GM12891 (cell line): ENCODE measurements around the gene PDE8A.

Experiments
- PAX5 ChIP-seq: IDR thresholded peaks from 2 replicates; pipeline ENCODE4 v1.6.1; 2011; ENCODE audit warnings: low read length, moderate library complexity, mild to moderate bottlenecking; ENCODE audit not compliant: insufficient read depth, severe bottlenecking
- POLR2A ChIP-seq: IDR thresholded peaks from 2 replicates; pipeline ENCODE4 v1.6.1; 2011; ENCODE audit warnings: low read depth, low read length, control low read depth
- POLR2AphosphoS5 ChIP-seq: IDR thresholded peaks from 2 replicates; pipeline ENCODE4 v1.6.1; 2011; ENCODE audit warnings: low read depth, low read length, control low read depth
- POU2F2 ChIP-seq: IDR thresholded peaks from 2 replicates; pipeline ENCODE4 v1.6.1; 2011; ENCODE audit warnings: low read depth, mild to moderate bottlenecking, control low read depth, low read length, moderate library complexity
- SPI1 ChIP-seq: IDR thresholded peaks from 2 replicates; pipeline ENCODE4 v1.6.1; 2011; ENCODE audit warnings: low read depth, low read length, control low read depth
- TAF1 ChIP-seq: IDR thresholded peaks from 2 replicates; pipeline ENCODE4 v1.6.1; 2011; ENCODE audit warnings: low read depth, low read length, control low read depth

- TF ChIP-seq POLR2A (no peak), TAF1 (no peak), POLR2AphosphoS5 (no peak), SPI1 (no peak), PAX5 (no peak), POU2F2 (no peak)
Measured at GRCh38 chr15:85149465-85150129, 167.9 kb downstream of the PDE8A start.
